ENCODE data around the gene DIS3. TPM values are rescaled to one million over a fixed set of nuclear protein-coding genes. Genes with fewer than 3 reads are reported as not detected.

The DIS3 gene
- total and polyA plus RNA-seq, 2 of the 13 experiments (the other 11 are each of a cell fraction or from before 2014, with no cell fraction given): 13.2 to 35.0 TPM

- TF ChIP-seq ZHX2 (IDR thresholded peaks at IDR 0.05; ENCODE audit: low read depth): 0 out of 2 replicates have a peak, but pooled peaks have one; percentile 38
- 0 out of 2 replicates have a peak, but pooled peaks have one; percentile 72 for TF ChIP-seq ZHX2 (CRISPR knock-in tag; IDR thresholded peaks at IDR 0.05; ENCODE audit: borderline replicate concordance)
- TF ChIP-seq GABPA (IDR thresholded peaks at IDR 0.05; ENCODE audit: low read depth, low read length): peak; percentile 91
- TF ChIP-seq GABPA (CRISPR knock-in tag; IDR thresholded peaks at IDR 0.05; ENCODE audit: low read depth): peak; percentile 98
- no peak for TF ChIP-seq PCBP2 (optimal IDR thresholded peaks at IDR 0.05; ENCODE audit: low read depth, low read length, poor library complexity, severe bottlenecking)
- no peak for TF ChIP-seq ZNF784 (CRISPR knock-in tag; IDR thresholded peaks at IDR 0.05; ENCODE audit: borderline replicate concordance)
- no peak for TF ChIP-seq ZBTB43 (CRISPR knock-in tag; conservative IDR thresholded peaks at IDR 0.05)
- peak; percentile 86; the same call in 1 of the 2 replicates for TF ChIP-seq ZNF275 (CRISPR knock-in tag; IDR thresholded peaks at IDR 0.05; ENCODE audit: borderline replicate concordance)
- 0 out of 2 replicates have a peak, but pooled peaks have one; percentile 16 for TF ChIP-seq ZNF639 (CRISPR knock-in tag; conservative IDR thresholded peaks at IDR 0.05)
- no peak for TF ChIP-seq NFRKB (IDR thresholded peaks at IDR 0.05)
- TF ChIP-seq ZNF20 (CRISPR knock-in tag; IDR thresholded peaks at IDR 0.05): 0 out of 2 replicates have a peak, but pooled peaks have one; percentile 45
- TF ChIP-seq ZNF616 (CRISPR knock-in tag; IDR thresholded peaks at IDR 0.05; ENCODE audit: low read depth): 0 out of 2 replicates have a peak, but pooled peaks have one; percentile 48
- TF ChIP-seq YY1 (IDR thresholded peaks at IDR 0.05; ENCODE audit: insufficient read depth, insufficient replicate concordance, low read depth, low read length): peak; percentile 50
- TF ChIP-seq KLF9 (CRISPR knock-in tag; IDR thresholded peaks at IDR 0.05; ENCODE audit: low read depth): no peak
- no peak for TF ChIP-seq ZNF547 (CRISPR knock-in tag; IDR thresholded peaks at IDR 0.05)
- no peak for TF ChIP-seq ZNF589 (CRISPR knock-in tag; conservative IDR thresholded peaks at IDR 0.05)
- TF ChIP-seq ZNF232 (CRISPR knock-in tag; IDR thresholded peaks at IDR 0.05; ENCODE audit: borderline replicate concordance): no peak
These were observed at the start of gene DIS3, which contains the start of gene PIBF1 (continued) for GRCh38 chr13:72781451-72782439.

Data from HepG2 (cell line).